Astrocyte (in vitro differentiated cells and primary cell): Measurements from ENCODE around the gene ARPIN.

Experiments used
- CTCF ChIP-seq: IDR thresholded peaks from 2 replicates; pipeline ENCODE4 v1.5.1; 2011; ENCODE audit warnings: low read depth, mild to moderate bottlenecking, inconsistent platforms, low read length, moderate library complexity; ENCODE audit not compliant: insufficient read depth
- EZH2 ChIP-seq: IDR thresholded peaks from 2 replicates; pipeline ENCODE4 v1.6.1; 2012; ENCODE audit warnings: mild to moderate bottlenecking, low read length, inconsistent platforms; ENCODE audit not compliant: insufficient read depth

GRCh38 chr15:89870006-89870405, 42.7 kb downstream of the ARPIN start:
- no peak for TF ChIP-seq CTCF
- no peak for TF ChIP-seq EZH2
